NT2/D1 (cell line): Measurements from ENCODE around the gene RHBDL1.
A peak's percentile ranks its signal among the peaks of the same experiment; 100 is the strongest.

Experiments used
- SUZ12 ChIP-seq: IDR thresholded peaks from 2 replicates; pipeline ENCODE4 v1.6.1; 2011; ENCODE audit not compliant: insufficient read length, insufficient read depth; ENCODE audit errors: extremely low read depth
- YY1 ChIP-seq: IDR thresholded peaks from 2 replicates; pipeline ENCODE4 v1.6.1; 2011; ENCODE audit not compliant: insufficient read length, insufficient read depth
- ZNF274 ChIP-seq: IDR thresholded peaks from 2 replicates; pipeline ENCODE4 v1.6.1; 2011; ENCODE audit warnings: mild to moderate bottlenecking, low read depth, low read length

DNA sequence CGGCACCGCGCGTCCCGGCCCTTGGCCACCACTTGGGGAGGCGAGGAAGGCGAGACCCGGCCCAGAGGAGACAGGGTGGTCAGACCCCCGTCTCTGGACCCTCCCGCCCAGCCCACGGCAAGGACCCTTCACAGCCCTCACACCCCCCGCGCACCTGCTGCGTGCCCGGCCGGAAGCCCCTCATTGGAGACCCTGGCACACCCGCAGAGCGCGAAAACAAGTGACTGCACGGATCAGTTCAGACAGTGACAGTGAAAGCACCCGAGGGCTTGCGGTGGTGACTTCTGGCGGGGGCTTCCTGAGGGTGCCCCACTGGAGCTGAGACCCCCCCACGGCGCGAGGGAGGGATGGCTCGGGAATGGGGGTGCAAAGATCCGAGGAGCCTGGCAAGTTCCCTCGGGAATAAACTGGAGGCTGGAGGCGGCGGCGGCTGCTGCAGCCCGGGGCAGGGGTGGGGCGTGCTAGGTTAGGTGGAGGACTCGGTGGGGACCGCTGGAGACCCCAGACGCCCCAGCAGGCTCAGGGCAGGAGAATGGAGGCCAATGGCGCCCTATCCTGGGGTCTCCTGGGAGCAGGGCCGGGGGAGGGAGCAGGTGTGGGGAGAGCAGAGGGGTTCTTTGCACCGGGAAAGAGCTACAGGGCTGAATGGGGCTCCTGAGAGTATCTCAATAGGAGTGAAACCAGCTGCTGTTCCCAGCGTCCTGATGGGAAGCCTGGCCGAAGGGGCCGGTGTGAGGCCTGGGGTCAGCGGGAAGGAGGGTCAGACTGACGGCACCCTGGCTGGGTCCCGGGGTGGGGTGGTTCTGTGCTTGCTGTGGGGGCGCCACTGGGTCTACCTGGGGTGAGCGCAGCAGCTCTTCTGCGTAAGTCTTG lies 31.0 kb downstream of the RHBDL1 start:
- no peak for TF ChIP-seq ZNF274
- no peak for TF ChIP-seq YY1
- TF ChIP-seq SUZ12: peak; percentile 41
